CD4-positive, alpha-beta memory T cell (primary cell): Measurements from ENCODE around the gene AFG1L. TPM values are rescaled to one million over a fixed set of nuclear protein-coding genes. Genes with fewer than 3 reads are reported as not detected.
A peak's percentile ranks its signal among the peaks of the same experiment; 100 is the strongest.
"Not testable (repeated sequence)": the region's sequence is repeated elsewhere in the genome, so short reads cannot be mapped to it uniquely, and the experiment has no call there.

Experiments used
- CTCF ChIA-PET: fragments of 350-600 bp; sonication (Branson Sonifier 250); formaldehyde crosslinking; loops from one replicate; lab custom pipeline; 2021; ENCODE audit warnings: inconsistent platforms; ENCODE audit not compliant: partially characterized antibody; lab: Charles Lee
- POLR2A ChIA-PET: fragments of 350-600 bp; sonication (Branson Sonifier 250); formaldehyde crosslinking; loops from one replicate; lab custom pipeline; 2021; ENCODE audit not compliant: partially characterized antibody; lab: Charles Lee
- DNase-seq, 5 donors: peaks; one replicate each; pipeline versions ENCODE4 v3.0.0 to v3.0.0-alpha.2; 2020 to 2022; ENCODE audit warnings: mixed read lengths in 1 of 5
- H3K27ac ChIP-seq: one replicate; pipeline ENCODE4 v1.7.0; 2013; ENCODE audit warnings: low read depth, low read length
- H3K27me3 ChIP-seq: 2 replicates; pipeline ENCODE4 v1.7.0; 2013; ENCODE audit warnings: mild to moderate bottlenecking, low read length, moderate library complexity; ENCODE audit not compliant: insufficient read depth
- H3K36me3 ChIP-seq: 2 replicates; pipeline ENCODE4 v1.7.0; 2013; ENCODE audit warnings: mild to moderate bottlenecking, low read length, moderate library complexity; ENCODE audit not compliant: insufficient read depth
- H3K4me1 ChIP-seq: 2 replicates; pipeline ENCODE4 v1.7.0; 2013; ENCODE audit warnings: mild to moderate bottlenecking, low read length, moderate library complexity; ENCODE audit not compliant: insufficient read depth
- H3K4me3 ChIP-seq, 2 donors: one replicate each; pipeline ENCODE4 v1.7.0; 2013; ENCODE audit warnings: low read length in 2 of 2, mild to moderate bottlenecking in 1 of 2
- H3K9me3 ChIP-seq, 2 donors: one replicate each; pipeline ENCODE4 v1.7.0; 2013; ENCODE audit warnings: low read length in 2 of 2, control low read depth in 1 of 2; ENCODE audit not compliant: control insufficient read depth in 1 of 2
- H3K27ac Mint-ChIP-seq, 7 donors: one replicate each; pipeline ENCODE4 v1.8.0; 2020 to 2021; ENCODE audit warnings: mixed read lengths in 7 of 7, mild to moderate bottlenecking in 6 of 7, inconsistent platforms in 3 of 7, moderate library complexity in 3 of 7
- H3K27me3 Mint-ChIP-seq, 2 donors: one replicate each; pipeline ENCODE4 v1.8.0; 2020 to 2021; ENCODE audit warnings: mixed read lengths in 2 of 2
- H3K36me3 Mint-ChIP-seq, 2 donors: one replicate each; pipeline ENCODE4 v1.8.0; 2020 to 2021; ENCODE audit warnings: mixed read lengths in 2 of 2, inconsistent platforms in 1 of 2, mild to moderate bottlenecking in 1 of 2
- H3K4me1 Mint-ChIP-seq, 4 donors: one replicate each; pipeline ENCODE4 v1.8.0; 2020 to 2021; ENCODE audit warnings: mixed read lengths in 4 of 4, mild to moderate bottlenecking in 1 of 4
- H3K4me3 Mint-ChIP-seq, 8 donors: one replicate each; pipeline ENCODE4 v1.8.0; 2020 to 2021; ENCODE audit warnings: mixed read lengths in 8 of 8, mild to moderate bottlenecking in 7 of 8, moderate library complexity in 6 of 8, inconsistent platforms in 3 of 8
- H3K9me3 Mint-ChIP-seq, 8 donors: one replicate each; pipeline ENCODE4 v1.8.0; 2020 to 2021; ENCODE audit warnings: mixed read lengths in 8 of 8, mild to moderate bottlenecking in 5 of 8, inconsistent platforms in 3 of 8, moderate library complexity in 1 of 8
- intact Hi-C: fragments of 100-400 bp; cut with micrococcal nuclease; formaldehyde crosslinking; loops from one replicate; pipeline ENCODE4 v1.15.1; 2023
- polyA plus RNA-seq, 2 donors: library from polyadenylated mRNA; unstranded; fragments of 300-500 nt; fragmentation: Illumina TruSeq; gene quantifications; one replicate each; pipeline ENCODE4 v1.2.3, GENCODE V29; 2021
- total RNA-seq, 2 experiments: library from RNA; stranded (reverse); gene quantifications; one replicate each; pipeline ENCODE4 v1.2.3, GENCODE V29; 2021

AFG1L gene
- total RNA-seq: 1 to 10 TPM; 6.3 to 6.6 TPM
- polyA plus RNA-seq: 1 to 10 TPM; 1.5 to 2.7 TPM

DNA sequence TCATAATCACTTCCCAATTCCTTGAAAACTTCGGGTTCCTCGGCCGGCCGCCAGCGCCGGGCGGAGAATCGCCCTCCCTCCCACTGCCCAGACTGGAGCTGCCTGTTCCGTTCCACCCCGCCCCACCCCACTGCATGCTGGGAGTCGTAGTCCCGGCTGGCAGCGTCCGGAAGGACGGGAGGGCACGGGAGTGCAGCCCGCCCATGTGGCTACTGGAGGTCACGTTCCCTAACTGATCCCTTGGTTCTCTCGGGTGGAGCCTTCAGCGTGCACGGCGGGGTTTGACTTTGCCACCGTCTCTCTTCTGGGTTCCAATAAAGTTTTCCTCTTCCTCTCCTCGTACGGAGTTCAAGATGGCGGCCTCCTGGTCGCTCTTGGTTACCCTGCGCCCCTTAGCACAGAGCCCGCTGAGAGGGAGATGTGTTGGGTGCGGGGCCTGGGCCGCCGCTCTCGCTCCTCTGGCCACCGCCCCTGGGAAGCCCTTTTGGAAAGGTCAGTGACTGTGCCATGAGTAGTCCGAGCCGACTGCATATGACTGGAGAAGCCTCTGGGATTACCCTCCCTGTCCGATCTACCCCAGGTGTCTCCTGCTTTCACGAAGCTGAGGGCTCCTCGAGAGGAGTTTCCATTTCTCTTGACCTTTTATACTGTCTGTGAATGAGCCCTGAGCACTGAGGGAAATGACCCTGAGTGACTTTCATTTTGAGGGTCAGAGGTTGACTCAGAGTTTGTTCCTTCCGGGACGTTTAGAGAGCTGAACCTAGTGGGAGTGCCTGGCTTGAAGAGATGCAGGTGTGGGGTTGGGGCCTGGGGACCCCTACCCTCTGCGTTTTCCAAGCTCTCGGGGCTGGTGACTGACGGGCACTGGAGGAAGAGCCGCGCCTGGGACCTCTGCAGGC lies at the start of gene AFG1L:
Gene AFG1L, plus strand, starts transcription at position 328 of the 899 bp plus-strand sequence. Its CDS starts 26 bp downstream, at position 354.
- no peaks in the 10 kb centered on the region for H3K9me3 ChIP-seq
- ChIA-PET CTCF (interaction anchor here (0.5 to 2.6 kb wide), 2 partner anchors 34 to 317 kb away, joined by 3 to 13 read pairs; partner anchors contain the start of gene SNX3), POLR2A (interaction anchor here (0.7 to 3.8 kb wide), 8 partner anchors 13 to 1745 kb away, joined by 3 to 86 read pairs (median 3); partner anchors contain the start of genes PDSS2 and SNX3)
- Mint-ChIP-seq H3K27me3 (no peaks in the 10 kb centered on the region), H3K4me3 (peak within 1 kb of the TSS; percentile 96 to 99 (median 98)), H3K4me1 (peaks cover 6 to 23% (median 15%) of the 10 kb centered on the region in 4 donors), H3K36me3 (peaks cover 0 to 5% of the 10 kb centered on the region in 2 donors), H3K27ac (peak within 1 kb of the TSS; percentile 91 to 100 (median 99)), H3K9me3 (no peaks in the 10 kb centered on the region)
- peak within 1 kb of the TSS; percentile 91 for H3K27ac ChIP-seq
- H3K27me3 ChIP-seq: no peaks in the 10 kb centered on the region
- intact Hi-C loops: loop anchor here (1.0 to 10.0 kb wide), 5 partner anchors 34 to 1880 kb away; partner anchors contain the start of genes PDSS2, SEC63, SNX3 and WASF1
- H3K36me3 ChIP-seq: no peaks in the 10 kb centered on the region
- peak within 1 kb of the TSS; percentile 68 to 98 for H3K4me3 ChIP-seq
- DNase-seq: peak; percentile 85 to 92 (median 88)
- H3K4me1 ChIP-seq: peaks cover 17% of the 10 kb centered on the region

DNA sequence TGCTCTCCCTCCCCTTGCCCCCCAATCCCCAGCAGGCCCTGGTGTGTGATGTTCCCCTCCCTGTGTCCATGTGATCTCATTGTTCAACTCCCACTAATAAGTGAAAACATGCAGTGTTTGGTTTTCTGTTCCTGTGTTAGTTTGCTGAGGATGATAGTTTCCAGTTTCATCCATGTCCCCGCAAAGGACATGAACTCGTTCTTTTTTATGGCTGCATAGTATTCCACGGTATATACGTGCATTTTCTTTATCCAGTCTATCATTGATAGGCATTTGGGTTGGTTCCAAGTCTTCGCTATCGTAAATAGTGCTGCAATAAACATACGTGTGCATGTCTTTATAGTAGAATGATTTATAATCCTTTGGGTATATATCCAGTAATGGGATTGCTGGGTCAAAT lies 49.8 kb upstream of the AFG1L start:
- H3K9me3 Mint-ChIP-seq, H3K9me3 ChIP-seq, H3K27me3 ChIP-seq, H3K4me1 ChIP-seq, H3K4me3 ChIP-seq, H3K4me3 Mint-ChIP-seq, DNase-seq, H3K27ac ChIP-seq, H3K36me3 ChIP-seq, intact Hi-C loops, H3K27me3 Mint-ChIP-seq, H3K27ac Mint-ChIP-seq: not testable (repeated sequence)
- POLR2A ChIA-PET: interaction anchor here (1.9 kb wide), 1 partner anchor 16 kb away, joined by 7 read pairs; the partner anchor contains the start of gene SNX3
- Mint-ChIP-seq H3K36me3 (peaks cover 45 to 51% of the 10 kb centered on the region in 2 donors), H3K4me1 (peaks cover 14 to 48% (median 40%) of the 10 kb centered on the region in 4 donors)
- CTCF ChIA-PET: interaction anchor here (1.4 kb wide), 1 partner anchor 9 kb away, joined by 3 read pairs; no protein-coding TSS in a partner anchor

GRCh38 chr6:108247965-108248536 lies 46.8 kb upstream of the AFG1L start:
- Mint-ChIP-seq H3K9me3 (no peaks in the 10 kb centered on the region), H3K27ac (peak overlapping the region in 1 of 7 donors; percentile 70), H3K27me3 (no peaks in the 10 kb centered on the region), H3K4me1 (peaks cover 24 to 51% (median 42%) of the 10 kb centered on the region in 4 donors), H3K4me3 (peak overlapping the region in 1 of 8 donors; percentile 14), H3K36me3 (peaks cover 34 to 43% of the 10 kb centered on the region in 2 donors)
- H3K27me3 ChIP-seq: no peaks in the 10 kb centered on the region
- no peak overlapping the region for H3K4me3 ChIP-seq
- DNase-seq: no peak
- intact Hi-C loops: no loop called here
- H3K4me1 ChIP-seq: peaks cover 12% of the 10 kb centered on the region
- POLR2A ChIA-PET: interaction anchor here (1.4 kb wide), 1 partner anchor 13 kb away, joined by 3 read pairs; the partner anchor contains the start of gene SNX3
- no peaks in the 10 kb centered on the region for H3K36me3 ChIP-seq
- no peak overlapping the region for H3K27ac ChIP-seq
- CTCF ChIA-PET: interaction anchor here (1.1 kb wide), 1 partner anchor 17 kb away, joined by 3 read pairs; no protein-coding TSS in a partner anchor
- no peaks in the 10 kb centered on the region for H3K9me3 ChIP-seq

DNA sequence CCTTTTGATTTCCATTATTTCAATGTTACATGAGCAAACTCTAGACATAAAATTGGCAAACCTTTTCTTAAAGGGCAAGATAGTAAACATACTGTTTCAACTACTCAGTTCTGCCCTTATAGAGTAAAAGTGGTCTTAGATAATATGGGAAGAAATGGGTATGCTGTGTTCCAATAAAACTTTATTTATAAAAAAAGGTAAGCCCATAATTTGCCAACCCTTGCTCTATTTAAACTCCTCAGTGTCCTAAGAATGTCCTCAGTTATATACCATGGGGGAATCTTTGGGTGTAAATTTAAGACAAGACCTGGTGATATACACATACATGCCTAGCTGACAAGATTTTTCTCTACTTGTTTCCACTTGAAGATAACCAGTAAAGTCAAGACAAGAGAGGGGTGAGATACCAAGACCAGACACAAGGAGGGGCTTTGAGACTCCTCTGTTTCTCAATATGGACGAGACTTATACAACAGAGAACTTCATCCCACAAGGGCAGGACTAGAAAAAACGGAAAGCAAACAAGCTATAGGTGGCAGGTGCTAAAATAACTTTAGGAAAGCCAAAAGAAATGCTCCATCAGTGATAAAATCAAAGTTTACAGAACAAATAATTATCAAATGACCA lies 44.5 kb upstream of the AFG1L start:
- Histone ChIP-seq H3K4me3 (no peak overlapping the region), H3K4me1 (peaks cover 18% of the 10 kb centered on the region), H3K27me3 (no peaks in the 10 kb centered on the region), H3K9me3 (no peaks in the 10 kb centered on the region), H3K27ac (no peak overlapping the region), H3K36me3 (no peaks in the 10 kb centered on the region)
- Mint-ChIP-seq H3K36me3 (peaks cover 20 to 42% of the 10 kb centered on the region in 2 donors), H3K4me3 (no peak overlapping the region), H3K27ac (peak overlapping the region in 2 of 7 donors; percentile 5 to 39), H3K27me3 (no peaks in the 10 kb centered on the region), H3K4me1 (peaks cover 33 to 63% (median 47%) of the 10 kb centered on the region in 4 donors), H3K9me3 (no peaks in the 10 kb centered on the region)
- intact Hi-C loops: no loop called here
- DNase-seq: no peak
- ChIA-PET POLR2A (interaction anchor here (1.4 kb wide), 1 partner anchor 10 kb away, joined by 4 read pairs; the partner anchor contains the start of gene SNX3), CTCF (interaction anchor here (1.5 kb wide), 1 partner anchor 243 kb away, joined by 3 read pairs; no protein-coding TSS in a partner anchor)

GRCh38 chr6:108251252-108251651 lies 43.6 kb upstream of the AFG1L start:
- POLR2A ChIA-PET: interaction anchor here (1.4 kb wide), 1 partner anchor 9 kb away, joined by 4 read pairs; the partner anchor contains the start of gene SNX3
- Mint-ChIP-seq H3K4me3 (peak overlapping the region in 1 of 8 donors; percentile 44), H3K27me3 (no peaks in the 10 kb centered on the region), H3K36me3 (peaks cover 12 to 35% of the 10 kb centered on the region in 2 donors), H3K27ac (peak overlapping the region in 2 of 7 donors; percentile 23 to 38), H3K9me3 (no peaks in the 10 kb centered on the region), H3K4me1 (peaks cover 33 to 72% (median 44%) of the 10 kb centered on the region in 4 donors)
- CTCF ChIA-PET: interaction anchor here (1.5 to 1.7 kb wide), 2 partner anchors 9 to 242 kb away, joined by 3 to 5 read pairs; no protein-coding TSS in a partner anchor
- Histone ChIP-seq H3K4me1 (peaks cover 24% of the 10 kb centered on the region), H3K4me3 (no peak overlapping the region), H3K36me3 (no peaks in the 10 kb centered on the region), H3K27ac (no peak overlapping the region), H3K27me3 (no peaks in the 10 kb centered on the region), H3K9me3 (no peaks in the 10 kb centered on the region)
- intact Hi-C loops: no loop called here
- no peak for DNase-seq

DNA sequence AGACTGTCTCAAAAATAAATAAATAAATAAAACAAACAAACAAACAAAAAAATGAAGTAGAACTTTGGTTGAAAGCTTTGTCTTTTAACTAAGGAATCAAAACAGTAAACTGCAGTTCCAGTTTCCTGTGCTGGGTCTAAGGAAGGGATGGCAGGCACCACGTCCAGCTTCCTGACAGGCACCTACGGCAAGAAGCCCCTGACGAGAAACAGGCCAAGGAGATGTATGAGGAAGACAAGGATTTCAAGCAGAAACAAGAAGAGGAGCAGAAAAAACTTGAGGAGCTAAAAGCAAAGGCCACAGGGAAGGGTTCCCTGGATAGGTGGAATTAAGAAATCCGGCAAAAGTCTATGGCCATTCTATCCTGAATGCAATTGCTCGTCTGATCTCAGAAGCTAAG lies 42.8 kb upstream of the AFG1L start:
- Histone ChIP-seq H3K27me3 (no peaks in the 10 kb centered on the region), H3K36me3 (no peaks in the 10 kb centered on the region), H3K9me3 (no peaks in the 10 kb centered on the region), H3K4me1 (peaks cover 31% of the 10 kb centered on the region), H3K4me3 (no peak overlapping the region), H3K27ac (no peak overlapping the region)
- Mint-ChIP-seq H3K27ac (peak overlapping the region in 1 of 7 donors; percentile 43), H3K36me3 (peaks cover 17 to 34% of the 10 kb centered on the region in 2 donors), H3K4me3 (peak overlapping the region in 1 of 8 donors; percentile 62), H3K9me3 (no peaks in the 10 kb centered on the region), H3K4me1 (peaks cover 37 to 80% (median 50%) of the 10 kb centered on the region in 4 donors), H3K27me3 (no peaks in the 10 kb centered on the region)
- intact Hi-C loops: no loop called here
- ChIA-PET CTCF (interaction anchor here (1.5 to 1.7 kb wide), 2 partner anchors 10 to 241 kb away, joined by 3 to 5 read pairs; no protein-coding TSS in a partner anchor), POLR2A (no interaction called here)
- DNase-seq: no peak
